Kidney (tissue), 14 donors: ENCODE data around the gene EFCAB14. TPM values are rescaled to one million over a fixed set of nuclear protein-coding genes. Genes with fewer than 3 reads are reported as not detected.
A peak's percentile ranks its signal among the peaks of the same experiment; 100 is the strongest.

Experiments
- DNase-seq, 5 donors: peaks; one replicate each; pipeline ENCODE4 v3.0.0-alpha.2; 2013 to 2020
- FAIRE-seq: peaks from 2 replicates; lab custom pipeline; 2012; peaks lifted over from hg19 to GRCh38; lab: Jason Lieb, UNC
- H3K27ac ChIP-seq, 2 donors: one replicate each; pipeline ENCODE4 v1.7.0; 2013; ENCODE audit warnings: low read depth in 2 of 2, low read length in 2 of 2, inconsistent platforms in 1 of 2
- H3K27me3 ChIP-seq: one replicate; pipeline ENCODE4 v1.7.1; 2013; ENCODE audit warnings: low read length, inconsistent platforms; ENCODE audit not compliant: control insufficient read depth, insufficient read depth
- H3K36me3 ChIP-seq, 3 donors: one replicate each; pipeline versions ENCODE4 v1.7.0 to v1.7.1; 2013; ENCODE audit warnings: low read length in 3 of 3, control low read depth in 1 of 3, inconsistent platforms in 1 of 3; ENCODE audit not compliant: insufficient read depth in 3 of 3, control insufficient read depth in 2 of 3
- H3K4me1 ChIP-seq, 3 donors: one replicate each; pipeline versions ENCODE4 v1.7.0 to v1.7.1; 2013; ENCODE audit warnings: low read length in 3 of 3, inconsistent platforms in 1 of 3, low read depth in 1 of 3; ENCODE audit not compliant: control insufficient read depth in 2 of 3, insufficient read depth in 2 of 3
- H3K4me3 ChIP-seq, 3 donors: one replicate each; pipeline versions ENCODE4 v1.7.0 to v1.8.1; 2013; ENCODE audit warnings: low read length in 3 of 3, control low read depth in 1 of 3, inconsistent platforms in 1 of 3
- H3K9ac ChIP-seq, 3 donors: one replicate each; pipeline versions ENCODE4 v1.7.0 to v1.7.1; 2013; ENCODE audit warnings: low read length in 3 of 3, control low read depth in 1 of 3, inconsistent platforms in 1 of 3
- H3K9me3 ChIP-seq, 3 donors: one replicate each; pipeline versions ENCODE4 v1.7.0 to v1.7.1; 2013; ENCODE audit warnings: low read length in 3 of 3, control low read depth in 1 of 3, inconsistent platforms in 1 of 3; ENCODE audit not compliant: control insufficient read depth in 2 of 3, insufficient read depth in 1 of 3
- intact Hi-C: fragments of 100-400 bp; cut with DNase I; formaldehyde crosslinking; loops from one replicate; pipeline ENCODE4 v1.11.1; 2022
- polyA plus RNA-seq: library from polyadenylated mRNA; stranded (reverse); fragments of 350-450 nt; fragmentation: Illumina TruSeq; extraction: RNeasy Lipid Tissue Mini Kit (QIAGEN cat#74804); gene quantifications from one replicate; pipeline ENCODE4 v1.2.3, GENCODE V29; 2014; ENCODE audit warnings: low read depth, low replicate concordance; ENCODE audit not compliant: insufficient read depth
- total RNA-seq: library from RNA; stranded (reverse); fragmentation: NEBNext Ultra II Directional; extraction: Animal tissue kit (Norgen Biotek cat#: 25700); gene quantifications from one replicate; pipeline ENCODE4 v1.2.1, GENCODE V29; 2021
- TF ChIP-seq, protein P1 (sequence below): IDR thresholded peaks from 3 replicates; pipeline ENCODE4 v1.5.1; 2012; ENCODE audit warnings: mild to moderate bottlenecking, moderate library complexity, borderline replicate concordance; ENCODE audit not compliant: insufficient read depth; ENCODE audit errors: extremely low read depth
- donor health status: control.
- donor health status: control.
- donor health status: control.
- donor health status: control.
- donor health status: control.
- donor health status: DM: yes; HTN: yes; CAD: no.
- donor health status: Normal renal cell carcinoma (clear cell type).

The EFCAB14 gene
- total and polyA plus RNA-seq, 2 donors from 2014 or later, result 48.1 to 129 TPM

DNA sequence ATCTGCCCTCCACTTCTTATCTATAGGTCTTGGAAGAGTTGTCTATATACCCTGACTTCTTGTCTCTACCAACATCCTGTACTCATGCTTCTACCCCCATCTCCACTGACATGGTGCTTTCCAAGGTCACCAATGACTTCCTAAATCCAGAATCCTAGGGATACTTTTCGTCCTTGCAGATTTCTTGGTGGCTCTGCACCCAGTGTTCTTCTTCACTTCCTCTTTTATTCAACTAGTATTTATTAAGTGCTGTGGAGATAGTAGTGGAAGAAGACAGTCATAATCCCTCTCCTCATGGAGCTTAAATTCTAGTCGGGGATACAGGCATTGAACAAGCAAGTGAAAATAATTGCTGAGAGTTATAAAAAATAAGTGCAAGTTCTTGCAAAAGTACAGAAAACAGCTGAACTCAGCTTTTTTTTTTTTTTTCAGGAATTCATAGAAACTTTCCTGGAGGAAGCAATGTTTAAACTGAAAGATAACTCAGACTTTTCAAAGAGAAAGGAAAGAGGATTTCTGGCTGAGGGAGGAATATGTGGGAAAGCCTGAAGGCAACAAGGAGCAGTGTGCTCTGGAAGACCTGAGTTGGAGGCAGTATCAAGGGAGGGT lies 41.7 kb upstream of the EFCAB14 start:
- no peak overlapping the region for H3K27ac ChIP-seq
- H3K27me3 ChIP-seq, result no peaks in the 10 kb centered on the region
- H3K4me3 ChIP-seq, result no peak overlapping the region
- FAIRE-seq (no peak), DNase-seq (no peak)
- no peaks in the 10 kb centered on the region for H3K9me3 ChIP-seq
- TF ChIP-seq, protein P1, sequence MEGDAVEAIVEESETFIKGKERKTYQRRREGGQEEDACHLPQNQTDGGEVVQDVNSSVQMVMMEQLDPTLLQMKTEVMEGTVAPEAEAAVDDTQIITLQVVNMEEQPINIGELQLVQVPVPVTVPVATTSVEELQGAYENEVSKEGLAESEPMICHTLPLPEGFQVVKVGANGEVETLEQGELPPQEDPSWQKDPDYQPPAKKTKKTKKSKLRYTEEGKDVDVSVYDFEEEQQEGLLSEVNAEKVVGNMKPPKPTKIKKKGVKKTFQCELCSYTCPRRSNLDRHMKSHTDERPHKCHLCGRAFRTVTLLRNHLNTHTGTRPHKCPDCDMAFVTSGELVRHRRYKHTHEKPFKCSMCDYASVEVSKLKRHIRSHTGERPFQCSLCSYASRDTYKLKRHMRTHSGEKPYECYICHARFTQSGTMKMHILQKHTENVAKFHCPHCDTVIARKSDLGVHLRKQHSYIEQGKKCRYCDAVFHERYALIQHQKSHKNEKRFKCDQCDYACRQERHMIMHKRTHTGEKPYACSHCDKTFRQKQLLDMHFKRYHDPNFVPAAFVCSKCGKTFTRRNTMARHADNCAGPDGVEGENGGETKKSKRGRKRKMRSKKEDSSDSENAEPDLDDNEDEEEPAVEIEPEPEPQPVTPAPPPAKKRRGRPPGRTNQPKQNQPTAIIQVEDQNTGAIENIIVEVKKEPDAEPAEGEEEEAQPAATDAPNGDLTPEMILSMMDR, result no peak
- H3K36me3 ChIP-seq, result no peaks in the 10 kb centered on the region
- peaks cover 6 to 20% (median 16%) of the 10 kb centered on the region in 3 donors for H3K4me1 ChIP-seq
- intact Hi-C loops, result no loop called here
- H3K9ac ChIP-seq, result no peak overlapping the region

GRCh38 chr1:46757956-46758528 lies 39.1 kb upstream of the EFCAB14 start:
- no peaks in the 10 kb centered on the region for H3K36me3 ChIP-seq
- TF ChIP-seq, protein P1, result no peak
- H3K4me3 ChIP-seq, result no peak overlapping the region
- no peak overlapping the region for H3K9ac ChIP-seq
- DNase-seq (no peak), FAIRE-seq (no peak)
- H3K27ac ChIP-seq, result peak overlapping the region; percentile 61 to 85
- intact Hi-C loops, result no loop called here
- H3K9me3 ChIP-seq, result no peaks in the 10 kb centered on the region
- peaks cover 8 to 33% (median 22%) of the 10 kb centered on the region in 3 donors for H3K4me1 ChIP-seq
- no peaks in the 10 kb centered on the region for H3K27me3 ChIP-seq

GRCh38 chr1:46757247-46757955 lies 38.5 kb upstream of the EFCAB14 start:
- H3K4me1 ChIP-seq, result peaks cover 8 to 33% (median 22%) of the 10 kb centered on the region in 3 donors
- peak overlapping the region; percentile 61 to 85 for H3K27ac ChIP-seq
- DNase-seq (peak in 4 of 5 donors; percentile 41 to 69 (median 54)), FAIRE-seq (no peak)
- H3K9me3 ChIP-seq, result no peaks in the 10 kb centered on the region
- intact Hi-C loops, result no loop called here
- no peaks in the 10 kb centered on the region for H3K36me3 ChIP-seq
- peak overlapping the region in 1 of 3 donors; percentile 4 for H3K4me3 ChIP-seq
- H3K9ac ChIP-seq, result peak overlapping the region in 1 of 3 donors; percentile 22
- TF ChIP-seq, protein P1, result no peak
- no peaks in the 10 kb centered on the region for H3K27me3 ChIP-seq
